Mucosa of rectum (tissue), 2 donors: Measurements from ENCODE around the gene PIANP.

Experiments
- H3K27ac ChIP-seq, 2 donors: one replicate each; pipeline ENCODE4 v1.7.0; 2013; ENCODE audit warnings: inconsistent platforms in 2 of 2, low read depth in 2 of 2, low read length in 2 of 2
- H3K27me3 ChIP-seq, 2 donors: one replicate each; pipeline ENCODE4 v1.7.0; 2013; ENCODE audit warnings: low read length in 2 of 2; ENCODE audit not compliant: control insufficient read depth in 2 of 2, insufficient read depth in 2 of 2
- H3K36me3 ChIP-seq, 2 donors: one replicate each; pipeline ENCODE4 v1.7.0; 2013; ENCODE audit warnings: low read length in 2 of 2; ENCODE audit not compliant: control insufficient read depth in 2 of 2, insufficient read depth in 2 of 2
- H3K4me1 ChIP-seq, 2 donors: one replicate each; pipeline ENCODE4 v1.7.0; 2013; ENCODE audit warnings: low read length in 2 of 2, mild to moderate bottlenecking in 1 of 2; ENCODE audit not compliant: control insufficient read depth in 2 of 2, insufficient read depth in 2 of 2
- H3K4me3 ChIP-seq, 2 donors: one replicate each; pipeline ENCODE4 v1.7.0; 2013; ENCODE audit warnings: low read length in 2 of 2
- H3K9ac ChIP-seq, 2 donors: one replicate each; pipeline ENCODE4 v1.7.0; 2013; ENCODE audit warnings: low read length in 2 of 2, low read depth in 1 of 2, mild to moderate bottlenecking in 1 of 2
- H3K9me3 ChIP-seq, 2 donors: one replicate each; pipeline ENCODE4 v1.7.0; 2013; ENCODE audit warnings: low read length in 2 of 2; ENCODE audit not compliant: control insufficient read depth in 2 of 2
- donor health status: healthy.
- donor health status: Normal muscosa, but diverticular disease.

The PIANP gene

GRCh38 chr12:6695313-6696045 lies 5.1 kb downstream of the PIANP start:
- H3K27ac ChIP-seq = no peak overlapping the region
- no peak overlapping the region for H3K4me3 ChIP-seq
- H3K9me3 ChIP-seq = no peaks in the 10 kb centered on the region
- peaks cover 0 to 3% of the 10 kb centered on the region in 2 donors for H3K4me1 ChIP-seq
- H3K36me3 ChIP-seq = no peaks in the 10 kb centered on the region
- H3K27me3 ChIP-seq = peaks cover 14 to 19% of the 10 kb centered on the region in 2 donors
- no peak overlapping the region for H3K9ac ChIP-seq

- H3K9ac ChIP-seq = no peak overlapping the region
- no peak overlapping the region for H3K4me3 ChIP-seq
- H3K9me3 ChIP-seq = no peaks in the 10 kb centered on the region
- peaks cover 6 to 11% of the 10 kb centered on the region in 2 donors for H3K4me1 ChIP-seq
- no peak overlapping the region for H3K27ac ChIP-seq
- no peaks in the 10 kb centered on the region for H3K36me3 ChIP-seq
- H3K27me3 ChIP-seq = peaks cover 13 to 15% of the 10 kb centered on the region in 2 donors
Observed at GRCh38 chr12:6694701-6695100, 5.9 kb downstream of the PIANP start.

- Histone ChIP-seq H3K9ac (no peak overlapping the region), H3K27me3 (peaks cover 6 to 9% of the 10 kb centered on the region in 2 donors), H3K4me1 (peaks cover 6 to 12% of the 10 kb centered on the region in 2 donors), H3K27ac (no peak overlapping the region), H3K36me3 (no peaks in the 10 kb centered on the region), H3K4me3 (no peak overlapping the region), H3K9me3 (no peaks in the 10 kb centered on the region)
Observed at GRCh38 chr12:6693832-6694355, 6.7 kb downstream of the PIANP start.

- Histone ChIP-seq H3K9ac (no peak overlapping the region), H3K9me3 (no peaks in the 10 kb centered on the region), H3K4me1 (peaks cover 14 to 19% of the 10 kb centered on the region in 2 donors), H3K27me3 (peaks cover 3 to 9% of the 10 kb centered on the region in 2 donors), H3K4me3 (no peak overlapping the region), H3K36me3 (no peaks in the 10 kb centered on the region), H3K27ac (no peak overlapping the region)
Observed at GRCh38 chr12:6692888-6693287, 7.7 kb downstream of the PIANP start.

GRCh38 chr12:6691473-6691872 lies 9.1 kb downstream of the PIANP start:
- H3K9ac ChIP-seq = no peak overlapping the region
- H3K4me3 ChIP-seq = no peak overlapping the region
- peaks cover 0 to under 1% of the 10 kb centered on the region in 2 donors for H3K36me3 ChIP-seq
- H3K27ac ChIP-seq = no peak overlapping the region
- H3K4me1 ChIP-seq = peaks cover 24 to 26% of the 10 kb centered on the region in 2 donors
- H3K27me3 ChIP-seq = peaks cover 0 to 5% of the 10 kb centered on the region in 2 donors
- H3K9me3 ChIP-seq = no peaks in the 10 kb centered on the region

GRCh38 chr12:6688999-6689882 lies 11.4 kb downstream of the PIANP start, which contains the start of gene ZNF384:
TSS of gene ZNF384 (minus strand) at chr12:6689375. CDS start at chr12:6679520, 9,855 bp downstream.
- peaks cover 0 to 3% of the 10 kb centered on the region in 2 donors for H3K27me3 ChIP-seq
- H3K4me3 ChIP-seq = peak within 1 kb of the TSS; percentile 95 to 98
- peak within 1 kb of the TSS; percentile 91 to 94 for H3K9ac ChIP-seq
- H3K4me1 ChIP-seq = peaks cover 26 to 27% of the 10 kb centered on the region in 2 donors
- H3K27ac ChIP-seq = peak within 1 kb of the TSS; percentile 92 to 97
- no peaks in the 10 kb centered on the region for H3K9me3 ChIP-seq
- peaks cover 0 to 14% of the 10 kb centered on the region in 2 donors for H3K36me3 ChIP-seq

DNA sequence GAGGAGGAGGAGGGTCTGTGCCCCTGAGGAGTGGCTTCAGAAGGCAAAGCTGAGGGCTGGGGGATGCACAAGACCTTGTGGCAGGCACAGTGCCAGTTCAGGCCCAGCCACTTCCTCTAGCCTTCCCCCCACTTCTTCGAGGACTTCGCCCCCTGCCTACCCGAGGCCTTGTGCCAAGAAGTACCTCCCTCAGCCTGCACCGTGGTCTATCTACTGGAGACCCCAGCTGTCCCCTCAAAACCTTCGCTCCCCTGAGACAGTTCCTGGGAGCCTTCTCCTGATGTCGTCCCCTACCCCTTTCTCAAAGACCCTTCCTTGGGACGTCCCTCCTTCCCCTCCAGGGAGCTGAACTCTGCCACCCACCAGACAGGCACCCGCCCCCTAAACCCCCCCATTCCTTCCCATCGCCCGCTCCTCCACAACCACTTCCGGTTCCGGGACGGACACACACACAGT lies 12.0 kb downstream of the PIANP start:
- H3K4me3 ChIP-seq = peak overlapping the region; percentile 95 to 98
- H3K27me3 ChIP-seq = no peaks in the 10 kb centered on the region
- H3K9me3 ChIP-seq = no peaks in the 10 kb centered on the region
- H3K4me1 ChIP-seq = peaks cover 26 to 27% of the 10 kb centered on the region in 2 donors
- peaks cover 0 to 14% of the 10 kb centered on the region in 2 donors for H3K36me3 ChIP-seq
- H3K9ac ChIP-seq = peak overlapping the region; percentile 91 to 94
- H3K27ac ChIP-seq = peak overlapping the region; percentile 92 to 97

DNA sequence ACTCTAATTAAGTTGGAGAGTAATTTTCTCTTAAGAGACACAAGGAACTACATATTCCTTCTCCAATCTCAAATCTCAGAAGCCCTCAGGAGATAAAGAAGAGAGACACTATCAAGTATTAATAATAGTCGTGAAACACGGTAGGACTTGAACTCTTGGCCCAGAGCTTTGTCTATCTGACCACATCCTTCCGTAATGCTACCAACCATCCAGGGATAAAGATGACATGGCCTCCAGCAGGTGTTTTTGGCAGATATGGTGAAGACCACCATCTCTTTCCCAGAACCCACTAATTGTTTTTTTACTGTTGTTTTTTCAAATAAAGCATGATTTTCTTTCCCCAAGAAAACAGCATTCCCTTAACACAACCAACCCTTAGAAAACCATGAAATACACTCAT lies 14.8 kb downstream of the PIANP start:
- H3K9me3 ChIP-seq = no peaks in the 10 kb centered on the region
- peaks cover 23 to 27% of the 10 kb centered on the region in 2 donors for H3K4me1 ChIP-seq
- H3K36me3 ChIP-seq = peaks cover 11 to 21% of the 10 kb centered on the region in 2 donors
- H3K27ac ChIP-seq = no peak overlapping the region
- H3K9ac ChIP-seq = no peak overlapping the region
- no peak overlapping the region for H3K4me3 ChIP-seq
- no peaks in the 10 kb centered on the region for H3K27me3 ChIP-seq

DNA sequence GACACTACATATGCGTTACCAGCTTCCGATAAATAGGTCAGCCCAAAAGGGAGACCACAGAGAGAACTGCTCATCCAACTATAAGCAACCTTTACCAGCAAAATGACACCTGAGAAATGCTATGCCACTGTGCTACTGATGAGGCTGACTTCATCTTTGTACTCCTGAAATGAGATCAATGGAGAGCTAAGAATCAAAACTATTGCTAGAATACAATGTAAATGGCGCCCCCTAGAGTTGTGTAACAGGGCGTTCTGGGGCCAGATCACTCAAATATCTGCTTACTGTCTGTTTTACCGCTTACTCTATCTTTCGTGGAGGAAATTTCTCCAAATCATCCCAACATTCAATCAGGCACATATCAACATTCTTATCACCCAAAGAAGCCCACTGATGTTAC lies 16.0 kb downstream of the PIANP start:
- H3K9me3 ChIP-seq = no peaks in the 10 kb centered on the region
- H3K36me3 ChIP-seq = peaks cover 15 to 26% of the 10 kb centered on the region in 2 donors
- no peak overlapping the region for H3K4me3 ChIP-seq
- H3K4me1 ChIP-seq = peaks cover 14 to 21% of the 10 kb centered on the region in 2 donors
- H3K27ac ChIP-seq = no peak overlapping the region
- H3K9ac ChIP-seq = no peak overlapping the region
- no peaks in the 10 kb centered on the region for H3K27me3 ChIP-seq
